ENCODE measurements around the gene FOLR2.

FOLR2 gene

GRCh38 chr11:72239313-72239848 is 22.8 kb downstream of the FOLR2 start:
- Mint-ChIP-seq H3K4me1 (ENCODE audit: low read depth) (peaks cover 17% of the 10 kb centered on the region), H3K27me3 (peaks cover 45% of the 10 kb centered on the region), H3K9me3 (no peaks in the 10 kb centered on the region), H3K4me3 (no peak overlapping the region), H3K27ac (peak overlapping the region; percentile 57), H3K36me3 (ENCODE audit: low read depth) (peaks cover 41% of the 10 kb centered on the region)
- DNase-seq: no peak

- no peak for DNase-seq
- Mint-ChIP-seq H3K9me3 (no peaks in the 10 kb centered on the region), H3K27me3 (peaks cover 45% of the 10 kb centered on the region), H3K36me3 (ENCODE audit: low read depth) (peaks cover 35% of the 10 kb centered on the region), H3K4me3 (no peak overlapping the region), H3K4me1 (ENCODE audit: low read depth) (peaks cover 23% of the 10 kb centered on the region), H3K27ac (no peak overlapping the region)
Observed at GRCh38 chr11:72239849-72240460, 23.4 kb downstream of the FOLR2 start.

GRCh38 chr11:72240461-72241290 is 24.1 kb downstream of the FOLR2 start:
- no peak overlapping the region for H3K27ac Mint-ChIP-seq
- H3K4me3 Mint-ChIP-seq: peak overlapping the region; percentile 34
- DNase-seq: no peak
- peaks cover 45% of the 10 kb centered on the region for H3K27me3 Mint-ChIP-seq
- H3K36me3 Mint-ChIP-seq (ENCODE audit: low read depth): peaks cover 28% of the 10 kb centered on the region
- H3K9me3 Mint-ChIP-seq: no peaks in the 10 kb centered on the region
- H3K4me1 Mint-ChIP-seq (ENCODE audit: low read depth): peaks cover 23% of the 10 kb centered on the region

GRCh38 chr11:72241291-72241781 is 24.7 kb downstream of the FOLR2 start:
- Mint-ChIP-seq H3K9me3 (no peaks in the 10 kb centered on the region), H3K4me3 (no peak overlapping the region), H3K27me3 (peaks cover 45% of the 10 kb centered on the region), H3K4me1 (ENCODE audit: low read depth) (peaks cover 23% of the 10 kb centered on the region), H3K36me3 (ENCODE audit: low read depth) (peaks cover 22% of the 10 kb centered on the region), H3K27ac (no peak overlapping the region)
- DNase-seq: no peak

GRCh38 chr11:72242141-72242540 is 25.5 kb downstream of the FOLR2 start:
- peaks cover 14% of the 10 kb centered on the region for H3K36me3 Mint-ChIP-seq (ENCODE audit: low read depth)
- H3K9me3 Mint-ChIP-seq: no peaks in the 10 kb centered on the region
- no peak overlapping the region for H3K27ac Mint-ChIP-seq
- peaks cover 45% of the 10 kb centered on the region for H3K27me3 Mint-ChIP-seq
- DNase-seq: no peak
- peaks cover 23% of the 10 kb centered on the region for H3K4me1 Mint-ChIP-seq (ENCODE audit: low read depth)
- H3K4me3 Mint-ChIP-seq: no peak overlapping the region

- Mint-ChIP-seq H3K4me3 (peak overlapping the region; percentile 21), H3K27me3 (peaks cover 50% of the 10 kb centered on the region), H3K27ac (no peak overlapping the region), H3K4me1 (ENCODE audit: low read depth) (peaks cover 23% of the 10 kb centered on the region), H3K9me3 (no peaks in the 10 kb centered on the region), H3K36me3 (ENCODE audit: low read depth) (peaks cover 3% of the 10 kb centered on the region)
- no peak for DNase-seq
Observed at GRCh38 chr11:72243173-72244059, 26.8 kb downstream of the FOLR2 start.

GRCh38 chr11:72244060-72244360 is 27.4 kb downstream of the FOLR2 start, which contains the start of gene PHOX2A:
Gene PHOX2A, minus strand, starts transcription at chr11:72244176. Its CDS starts 172 bp downstream, at chr11:72244004.
- H3K4me1 Mint-ChIP-seq (ENCODE audit: low read depth): peaks cover 23% of the 10 kb centered on the region
- peaks cover 48% of the 10 kb centered on the region for H3K27me3 Mint-ChIP-seq
- H3K4me3 Mint-ChIP-seq: peak within 1 kb of the TSS; percentile 21
- DNase-seq: no peak
- no peak within 1 kb of the TSS for H3K27ac Mint-ChIP-seq
- H3K9me3 Mint-ChIP-seq: no peaks in the 10 kb centered on the region
- H3K36me3 Mint-ChIP-seq (ENCODE audit: low read depth): no peaks in the 10 kb centered on the region

GRCh38 chr11:72244361-72245262 is 28.0 kb downstream of the FOLR2 start:
- Mint-ChIP-seq H3K9me3 (no peaks in the 10 kb centered on the region), H3K4me3 (no peak overlapping the region), H3K27me3 (peaks cover 45% of the 10 kb centered on the region), H3K4me1 (ENCODE audit: low read depth) (peaks cover 19% of the 10 kb centered on the region), H3K27ac (no peak overlapping the region), H3K36me3 (ENCODE audit: low read depth) (no peaks in the 10 kb centered on the region)
- no peak for DNase-seq

- peaks cover 17% of the 10 kb centered on the region for H3K4me1 Mint-ChIP-seq (ENCODE audit: low read depth)
- peaks cover 46% of the 10 kb centered on the region for H3K27me3 Mint-ChIP-seq
- H3K4me3 Mint-ChIP-seq: no peak overlapping the region
- no peaks in the 10 kb centered on the region for H3K36me3 Mint-ChIP-seq (ENCODE audit: low read depth)
- no peaks in the 10 kb centered on the region for H3K9me3 Mint-ChIP-seq
- H3K27ac Mint-ChIP-seq: no peak overlapping the region
- no peak for DNase-seq
Observed at GRCh38 chr11:72245263-72245816, 28.7 kb downstream of the FOLR2 start.

GRCh38 chr11:72247584-72247983 is 31.0 kb downstream of the FOLR2 start:
- H3K36me3 Mint-ChIP-seq (ENCODE audit: low read depth): no peaks in the 10 kb centered on the region
- H3K4me1 Mint-ChIP-seq (ENCODE audit: low read depth): peaks cover 9% of the 10 kb centered on the region
- DNase-seq: no peak
- no peaks in the 10 kb centered on the region for H3K9me3 Mint-ChIP-seq
- H3K27ac Mint-ChIP-seq: no peak overlapping the region
- no peak overlapping the region for H3K4me3 Mint-ChIP-seq
- H3K27me3 Mint-ChIP-seq: peaks cover 32% of the 10 kb centered on the region

GRCh38 chr11:72249961-72250360 is 33.4 kb downstream of the FOLR2 start:
- no peaks in the 10 kb centered on the region for H3K36me3 Mint-ChIP-seq (ENCODE audit: low read depth)
- peaks cover 29% of the 10 kb centered on the region for H3K27me3 Mint-ChIP-seq

GRCh38 chr11:72250661-72251464 is 34.3 kb downstream of the FOLR2 start:
- no peak for DNase-seq
- H3K4me1 Mint-ChIP-seq (ENCODE audit: low read depth): no peaks in the 10 kb centered on the region
- H3K9me3 Mint-ChIP-seq: no peaks in the 10 kb centered on the region
- peaks cover 29% of the 10 kb centered on the region for H3K27me3 Mint-ChIP-seq
- H3K27ac Mint-ChIP-seq: no peak overlapping the region
- H3K4me3 Mint-ChIP-seq: no peak overlapping the region
- no peaks in the 10 kb centered on the region for H3K36me3 Mint-ChIP-seq (ENCODE audit: low read depth)

More at GRCh38 chr11:72249961-72250360, 33.4 kb downstream of the FOLR2 start:
- no peak for DNase-seq
- H3K4me1 Mint-ChIP-seq (ENCODE audit: low read depth): no peaks in the 10 kb centered on the region
- H3K9me3 Mint-ChIP-seq: no peaks in the 10 kb centered on the region
- H3K4me3 Mint-ChIP-seq: no peak overlapping the region
- no peak overlapping the region for H3K27ac Mint-ChIP-seq

GRCh38 chr11:72251614-72252013 is 35.0 kb downstream of the FOLR2 start:
- Mint-ChIP-seq H3K4me3 (no peak overlapping the region), H3K27ac (no peak overlapping the region), H3K27me3 (peaks cover 29% of the 10 kb centered on the region), H3K36me3 (ENCODE audit: low read depth) (no peaks in the 10 kb centered on the region), H3K9me3 (no peaks in the 10 kb centered on the region), H3K4me1 (ENCODE audit: low read depth) (no peaks in the 10 kb centered on the region)
- DNase-seq: no peak

All from activated T-cell treated with anti-CD3 and anti-CD28 coated beads, Interleukin-2, amount 50 U/mL, for 24 hours (primary cell).